Caco-2 (cell line): ENCODE measurements around the gene C5orf15. TPM values are rescaled to one million over a fixed set of nuclear protein-coding genes. Genes with fewer than 3 reads are reported as not detected.

ENCODE experiments used
- BruUV-seq: library from RNA; stranded (reverse); fragments of 400-500 nt; replicated peaks from 2 replicates; lab custom pipeline; 2021; lab: Mats Ljungman, UMichigan
- CTCF ChIA-PET: fragments of 300-600 bp; sonication (Branson Sonifier 250); formaldehyde crosslinking; loops from one replicate; lab custom pipeline; 2022; ENCODE audit warnings: antibody characterized with exemption; lab: Charles Lee
- POLR2A ChIA-PET: fragments of 300-600 bp; sonication (Branson Sonifier 250); formaldehyde crosslinking; loops from one replicate; lab custom pipeline; 2022; ENCODE audit warnings: antibody characterized with exemption; lab: Charles Lee
- DNase-seq, 2 experiments: peaks; one replicate each; pipeline versions ENCODE4 v3.0.0 to v3.0.0-alpha.2; 2020 to 2022
- H3K27me3 ChIP-seq: replicated peaks from 2 replicates; pipeline ENCODE4 v1.6.0; 2011; ENCODE audit warnings: low read length; ENCODE audit not compliant: control insufficient read depth, insufficient read depth
- H3K36me3 ChIP-seq: 2 replicates; pipeline ENCODE4 v1.5.1; 2011; ENCODE audit warnings: low read length; ENCODE audit not compliant: control insufficient read depth, insufficient read depth
- H3K4me1 ChIP-seq: fragments of 250-450 bp; sonication (Bioruptor Pico); 2 replicates; pipeline ENCODE4 v1.5.1; 2020; ENCODE audit warnings: mild to moderate bottlenecking
- H3K4me3 ChIP-seq: 2 replicates; pipeline ENCODE4 v1.5.1; 2011; ENCODE audit warnings: low read depth, mild to moderate bottlenecking, control low read depth, low read length
- H3K9me3 ChIP-seq: fragments of 250-450 bp; sonication (Bioruptor Pico); 2 replicates; pipeline ENCODE4 v1.5.1; 2020; ENCODE audit warnings: mild to moderate bottlenecking, moderate library complexity
- H3K27ac Mint-ChIP-seq: one replicate; pipeline ENCODE4 v1.8.0; 2022; ENCODE audit warnings: mixed read lengths; ENCODE audit not compliant: unreplicated experiment
- H3K27me3 Mint-ChIP-seq: one replicate; pipeline ENCODE4 v1.8.0; 2022; ENCODE audit warnings: mixed read lengths; ENCODE audit not compliant: insufficient read depth, unreplicated experiment
- H3K36me3 Mint-ChIP-seq: one replicate; pipeline ENCODE4 v1.8.0; 2022; ENCODE audit warnings: mild to moderate bottlenecking, mixed read lengths; ENCODE audit not compliant: insufficient read depth, unreplicated experiment
- H3K4me1 Mint-ChIP-seq: one replicate; pipeline ENCODE4 v1.8.0; 2022; ENCODE audit warnings: low read depth, mixed read lengths; ENCODE audit not compliant: unreplicated experiment
- H3K4me3 Mint-ChIP-seq: one replicate; pipeline ENCODE4 v1.8.0; 2022; ENCODE audit warnings: mild to moderate bottlenecking, moderate library complexity, mixed read lengths; ENCODE audit not compliant: unreplicated experiment
- H3K9me3 Mint-ChIP-seq: one replicate; pipeline ENCODE4 v1.8.0; 2022; ENCODE audit warnings: mixed read lengths; ENCODE audit not compliant: unreplicated experiment
- CTCF ChIP-seq, 2 experiments: fragments of 200-600 bp in 1 of 2; IDR thresholded peaks; 1 replicate in 1 of 2; 2 replicates in 1 of 2; pipeline versions ENCODE4 v1.5.1 to v1.8.0; 2011 to 2022; ENCODE audit warnings: antibody characterized with exemption in 1 of 2, control low read depth in 1 of 2, inconsistent platforms in 1 of 2, low read depth in 1 of 2, low read length in 1 of 2, mild to moderate bottlenecking in 1 of 2, moderate library complexity in 1 of 2; ENCODE audit not compliant: insufficient read depth in 1 of 2, severe bottlenecking in 1 of 2, unreplicated experiment in 1 of 2
- intact Hi-C: fragments of 100-400 bp; cut with micrococcal nuclease; formaldehyde crosslinking; loops from one replicate; pipeline ENCODE4 v1.10.0; 2022; ENCODE audit not compliant: unreplicated experiment
- total RNA-seq: library from RNA; stranded (reverse); gene quantifications from 2 replicates; pipeline ENCODE4 v1.2.3, GENCODE V29; 2022

Gene C5orf15
- total RNA-seq, 1 experiment from 2014 or later: 35.6 TPM

- no peaks in the 10 kb centered on the region for H3K27me3 ChIP-seq
- Mint-ChIP-seq H3K36me3 (peaks cover 79% of the 10 kb centered on the region), H3K9me3 (no peaks in the 10 kb centered on the region), H3K27me3 (no peaks in the 10 kb centered on the region), H3K27ac (no peak overlapping the region), H3K4me3 (no peak overlapping the region), H3K4me1 (peaks cover 30% of the 10 kb centered on the region)
- no TSS peak for BruUV-seq
- intact Hi-C loops: no loop called here
- H3K4me3 ChIP-seq: no peak overlapping the region
- H3K36me3 ChIP-seq: peaks cover 1% of the 10 kb centered on the region
- DNase-seq: no peak
- no peaks in the 10 kb centered on the region for H3K9me3 ChIP-seq
- no peak for TF ChIP-seq CTCF (IDR thresholded peaks at IDR 0.05; ENCODE audit: insufficient read depth in 1 of 2, low read depth in 1 of 2, low read length in 1 of 2, severe bottlenecking in 1 of 2, unreplicated experiment in 1 of 2)
- CTCF ChIA-PET: no interaction called here
- POLR2A ChIA-PET: no interaction called here
- H3K4me1 ChIP-seq: peaks cover 27% of the 10 kb centered on the region
These were observed 22.0 kb upstream of the C5orf15 start for GRCh38 chr5:133990396-133990795.

- Mint-ChIP-seq H3K27me3 (no peaks in the 10 kb centered on the region), H3K4me1 (no peaks in the 10 kb centered on the region), H3K36me3 (peaks cover 97% of the 10 kb centered on the region), H3K9me3 (no peaks in the 10 kb centered on the region), H3K4me3 (no peak overlapping the region), H3K27ac (no peak overlapping the region)
- CTCF ChIA-PET: interaction anchor here (0.6 kb wide), 1 partner anchor 23 kb away, joined by 5 read pairs; no protein-coding TSS in a partner anchor
- Histone ChIP-seq H3K9me3 (no peaks in the 10 kb centered on the region), H3K4me3 (no peak overlapping the region), H3K36me3 (peaks cover 2% of the 10 kb centered on the region), H3K27me3 (no peaks in the 10 kb centered on the region), H3K4me1 (no peaks in the 10 kb centered on the region)
- no peak for TF ChIP-seq CTCF (IDR thresholded peaks at IDR 0.05; ENCODE audit: insufficient read depth in 1 of 2, low read depth in 1 of 2, low read length in 1 of 2, severe bottlenecking in 1 of 2, unreplicated experiment in 1 of 2)
- POLR2A ChIA-PET: no interaction called here
- no peak for DNase-seq
- intact Hi-C loops: no loop called here
- BruUV-seq: no TSS peak
These were observed 17.2 kb upstream of the C5orf15 start for GRCh38 chr5:133985540-133986180.

GRCh38 chr5:133983674-133984073, 15.2 kb upstream of the C5orf15 start:
- intact Hi-C loops: no loop called here
- POLR2A ChIA-PET: no interaction called here
- Mint-ChIP-seq H3K27me3 (no peaks in the 10 kb centered on the region), H3K4me3 (no peak overlapping the region), H3K9me3 (no peaks in the 10 kb centered on the region), H3K27ac (peak overlapping the region; percentile 7), H3K4me1 (no peaks in the 10 kb centered on the region), H3K36me3 (peaks cover 97% of the 10 kb centered on the region)
- CTCF ChIA-PET: no interaction called here
- no peak for TF ChIP-seq CTCF (IDR thresholded peaks at IDR 0.05; ENCODE audit: insufficient read depth in 1 of 2, low read depth in 1 of 2, low read length in 1 of 2, severe bottlenecking in 1 of 2, unreplicated experiment in 1 of 2)
- no TSS peak for BruUV-seq
- Histone ChIP-seq H3K36me3 (peaks cover 1% of the 10 kb centered on the region; the same call in 1 of the 2 replicates), H3K27me3 (no peaks in the 10 kb centered on the region), H3K9me3 (no peaks in the 10 kb centered on the region), H3K4me1 (no peaks in the 10 kb centered on the region), H3K4me3 (no peak overlapping the region)
- DNase-seq: no peak
